ENCODE measurements around the gene RTP5.
"Not testable (repeated sequence)": the region's sequence is repeated elsewhere in the genome, so short reads cannot be mapped to it uniquely, and the experiment has no call there.

RTP5 gene

GRCh38 chr2:241904011-241904718 is 34.6 kb downstream of the RTP5 start:
- no peak for DNase-seq

- no peak for DNase-seq
Measured at GRCh38 chr2:241904791-241905710, 35.5 kb downstream of the RTP5 start.

DNA sequence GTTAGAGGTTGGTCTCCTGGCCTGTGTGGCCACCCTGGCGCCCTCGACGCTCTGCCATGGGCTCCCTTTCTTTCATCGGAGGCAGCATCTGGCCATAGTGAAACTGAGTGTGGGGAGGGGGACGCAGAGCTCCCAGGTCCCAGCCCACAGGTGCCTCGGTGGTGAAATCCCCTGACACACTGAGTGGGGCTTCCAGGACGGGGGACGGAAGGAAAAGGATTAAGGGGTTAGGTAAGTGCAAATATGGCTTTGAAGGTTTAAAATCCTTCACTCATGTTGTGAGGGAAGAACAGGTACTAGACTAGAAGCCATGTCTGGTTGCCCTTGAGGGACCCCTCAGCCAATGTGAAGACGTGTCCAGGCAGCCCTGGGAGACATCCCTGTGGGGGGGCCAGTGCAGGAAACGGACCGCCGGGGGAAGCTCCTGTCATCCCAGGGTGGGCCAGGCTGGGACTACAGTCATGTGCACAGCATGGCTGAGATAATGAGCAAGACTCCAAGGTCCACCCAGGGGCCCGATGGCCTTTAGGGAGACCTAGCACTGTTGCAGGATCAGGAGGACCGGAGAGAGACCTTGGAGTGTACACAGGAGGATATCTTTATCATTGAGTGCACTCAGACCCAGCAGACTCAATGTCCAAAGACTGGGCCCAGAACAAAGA is 36.3 kb downstream of the RTP5 start:
- no peak for DNase-seq

DNA sequence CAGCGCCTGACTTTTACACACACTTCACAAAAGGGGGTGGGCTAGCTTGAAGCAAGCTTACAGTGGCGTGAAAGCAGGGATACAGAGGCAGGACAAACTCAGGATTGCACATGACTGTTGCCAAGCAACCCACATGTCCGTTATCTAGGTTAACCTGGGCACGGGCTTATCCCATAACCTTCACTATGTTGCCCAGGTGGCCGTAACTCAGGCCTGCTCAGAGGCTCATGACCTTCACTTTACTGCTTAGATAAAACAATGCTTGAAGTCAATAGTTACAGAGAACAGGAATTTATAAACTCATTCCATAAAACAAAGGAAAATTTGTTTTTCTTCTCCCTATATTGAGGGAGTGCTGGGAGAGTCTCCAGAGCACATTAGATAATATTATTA is 36.8 kb downstream of the RTP5 start:
- not testable (repeated sequence) for DNase-seq

DNA sequence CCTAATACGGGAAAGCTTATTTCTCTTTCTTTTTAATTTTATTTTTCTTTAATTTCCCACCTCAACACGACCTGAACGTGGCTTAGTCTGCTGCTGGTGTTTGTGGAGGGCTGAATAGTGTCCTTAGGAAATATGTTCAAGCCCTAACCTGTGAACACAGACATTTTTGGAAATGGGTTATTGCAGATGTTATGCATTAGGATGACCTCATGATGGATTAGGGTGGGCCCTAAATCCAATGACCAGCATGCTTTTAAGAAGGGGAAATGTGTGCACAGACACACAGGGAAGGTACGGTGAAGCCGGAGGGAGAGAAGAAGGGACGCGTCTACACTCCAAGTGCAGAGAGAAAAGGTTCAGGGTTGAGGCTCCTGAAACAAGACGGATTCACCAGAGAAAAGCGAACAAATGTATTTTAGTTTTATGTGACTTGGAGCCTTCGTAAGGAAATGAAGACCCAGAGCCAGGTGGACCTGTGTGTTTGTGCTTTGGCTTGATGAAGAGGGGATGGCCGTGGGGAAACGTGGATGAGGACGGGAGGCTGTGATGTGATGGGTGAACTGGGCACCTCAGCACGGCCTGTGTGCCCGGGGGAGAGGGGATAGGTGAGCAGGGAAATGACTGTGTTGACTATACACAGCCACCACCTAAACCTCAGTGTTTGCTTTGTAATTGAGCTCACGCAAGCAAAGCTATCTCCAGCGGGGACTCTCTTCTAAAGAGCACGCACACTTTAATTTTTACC is 37.5 kb downstream of the RTP5 start:
- no peak for DNase-seq

- DNase-seq, result not testable (repeated sequence)
Measured at GRCh38 chr2:241907831-241908230, 38.3 kb downstream of the RTP5 start.

GRCh38 chr2:241908686-241909420 is 39.3 kb downstream of the RTP5 start:
- DNase-seq, result no peak

GRCh38 chr2:241909769-241910168 is 40.2 kb downstream of the RTP5 start:
- DNase-seq, result no peak

GRCh38 chr2:241910604-241911520 is 41.3 kb downstream of the RTP5 start:
- no peak for DNase-seq

DNA sequence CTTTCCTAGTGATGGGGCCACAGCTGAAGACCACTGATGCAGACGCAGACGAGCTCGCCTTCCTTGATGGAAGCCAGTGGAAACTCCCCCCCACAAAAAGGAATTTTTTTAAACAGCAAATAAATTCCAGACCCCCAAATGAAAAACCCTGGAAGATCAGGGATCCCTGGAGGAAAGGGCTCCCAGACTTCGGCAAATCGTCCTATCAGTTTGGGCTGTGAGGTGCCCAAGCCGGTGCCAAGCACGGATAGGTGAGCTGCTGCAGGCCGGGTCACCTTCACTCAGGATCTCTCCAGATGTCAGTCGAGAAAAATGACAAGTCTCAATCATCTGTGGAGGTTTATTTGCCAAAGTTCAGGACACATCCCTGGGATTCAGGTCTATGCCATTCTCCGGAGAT is 42.0 kb downstream of the RTP5 start:
- DNase-seq, result no peak

DNA sequence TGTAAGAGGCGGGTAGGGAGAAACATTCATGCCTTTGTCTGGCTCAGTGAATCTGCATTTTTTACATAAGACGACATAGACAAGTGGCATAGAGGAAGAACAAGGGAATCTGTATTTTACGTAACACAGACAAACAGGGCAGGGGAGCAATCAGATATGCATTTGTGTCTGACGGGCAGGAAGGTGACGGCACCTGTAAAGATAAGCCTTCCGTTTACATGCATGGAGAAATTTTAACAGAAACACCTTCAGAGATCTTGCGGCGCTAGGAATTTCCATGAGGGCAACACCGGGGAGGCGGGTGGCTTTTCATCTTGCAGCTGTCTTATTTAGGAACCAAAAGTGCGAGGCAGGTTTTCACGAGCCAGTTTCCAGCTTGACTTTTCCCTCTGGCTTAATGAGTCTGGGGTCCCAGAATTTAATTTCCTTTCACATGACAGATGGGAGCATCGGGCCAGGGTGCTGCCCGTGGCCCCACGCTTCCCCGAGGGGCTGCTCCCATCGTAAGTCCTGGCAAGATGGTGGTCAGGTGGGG is 42.6 kb downstream of the RTP5 start:
- DNase-seq, result no peak

DNA sequence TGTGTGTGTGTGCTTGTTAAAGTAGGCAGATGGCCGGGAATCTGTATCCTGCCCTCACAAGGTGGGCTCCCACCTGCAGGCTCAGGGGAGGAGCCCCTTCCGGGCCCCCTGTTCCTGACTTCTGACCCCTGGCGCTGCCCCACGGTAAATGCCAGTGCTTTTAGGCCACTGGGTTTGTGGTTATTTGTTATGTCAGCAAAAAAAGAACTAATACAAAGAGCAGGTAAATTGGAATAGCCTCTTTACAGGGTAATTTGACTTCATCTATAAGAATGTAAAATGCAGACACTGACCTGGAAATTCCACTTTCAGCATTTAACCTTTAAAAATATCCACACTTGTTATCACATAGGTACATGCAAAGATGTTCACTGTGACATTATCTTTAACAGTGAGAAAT is 44.2 kb downstream of the RTP5 start:
- no peak for DNase-seq

- DNase-seq, result no peak
Measured at GRCh38 chr2:241914542-241914941, 45.0 kb downstream of the RTP5 start.

DNA sequence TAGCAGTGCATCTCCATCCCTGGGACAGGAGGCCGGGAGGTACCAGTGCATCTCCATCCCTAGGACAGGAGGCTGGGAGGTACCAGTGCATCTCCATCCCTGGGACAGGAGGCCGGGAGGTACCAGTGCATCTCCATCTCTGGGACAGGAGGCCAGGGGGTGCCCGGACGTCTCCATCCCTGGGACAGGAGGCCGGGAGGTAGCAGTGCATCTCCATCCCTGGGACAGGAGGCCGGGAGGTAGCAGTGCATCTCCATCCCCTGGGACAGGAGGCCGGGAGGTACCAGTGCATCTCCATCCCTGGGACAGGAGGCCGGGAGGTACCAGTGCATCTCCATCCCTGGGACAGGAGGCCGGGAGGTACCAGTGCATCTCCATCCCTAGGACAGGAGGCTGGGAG is 52.1 kb downstream of the RTP5 start:
- DNase-seq, result not testable (repeated sequence)

- DNase-seq, result no peak
Measured at GRCh38 chr2:241922411-241922810, 52.9 kb downstream of the RTP5 start.

DNA sequence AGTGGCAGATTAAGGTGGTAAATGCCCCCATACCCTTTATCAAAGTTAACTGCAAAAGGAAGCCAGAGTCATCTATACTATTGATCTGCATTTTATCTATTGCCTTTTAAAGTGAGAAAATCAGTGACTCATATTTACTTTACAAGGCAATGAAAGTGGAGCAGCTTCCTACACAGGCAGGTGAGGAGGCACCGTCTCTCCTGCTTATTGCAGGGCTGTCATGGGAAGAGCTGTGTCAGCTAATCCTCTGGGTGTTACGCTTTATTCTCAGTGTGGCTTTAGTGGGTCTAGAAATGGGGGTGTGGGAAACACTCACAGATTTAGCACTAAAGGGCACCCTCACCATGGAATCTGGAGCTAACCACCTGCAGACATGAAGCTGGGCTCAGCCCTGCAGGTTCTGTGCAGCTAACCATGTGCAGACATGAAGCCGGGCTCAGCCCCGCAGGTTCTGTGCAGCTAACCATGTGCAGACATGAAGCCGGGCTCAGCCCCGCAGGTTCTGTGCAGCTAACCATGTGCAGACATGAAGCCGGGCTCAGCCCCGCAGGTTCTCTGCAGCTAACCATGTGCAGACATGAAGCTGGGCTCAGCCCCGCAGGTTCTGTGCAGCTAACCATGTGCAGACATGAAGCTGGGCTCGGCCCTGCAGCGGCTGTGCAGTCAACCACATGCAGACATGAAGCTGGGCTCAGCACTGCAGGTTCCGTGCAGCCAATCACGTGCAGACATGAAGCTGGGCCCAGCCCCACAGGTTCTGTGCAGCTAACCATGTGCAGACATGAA is 53.5 kb downstream of the RTP5 start:
- not testable (repeated sequence) for DNase-seq
